ENCODE measurements around the gene CIB4.
A peak's percentile ranks its signal among the peaks of the same experiment; 100 is the strongest.

The CIB4 gene

GRCh38 chr2:26640781-26641564, at the start of gene CIB4:
Gene CIB4, minus strand, starts transcription at chr2:26641366. Its CDS starts 52 bp downstream, at chr2:26641314.
- peak; percentile 58 for DNase-seq

GRCh38 chr2:26687801-26688200, 46.6 kb upstream of the CIB4 start:
- no peak for DNase-seq

GRCh38 chr2:26687328-26687727, 46.2 kb upstream of the CIB4 start:
- no peak for DNase-seq

- DNase-seq: no peak
Measured at GRCh38 chr2:26685989-26686839, 45.0 kb upstream of the CIB4 start.

- DNase-seq: no peak
Measured at GRCh38 chr2:26685341-26685740, 44.2 kb upstream of the CIB4 start.

GRCh38 chr2:26683583-26683982, 42.4 kb upstream of the CIB4 start:
- peak; percentile 31 for DNase-seq

- DNase-seq: peak; percentile 81
Measured at GRCh38 chr2:26682155-26682554, 41.0 kb upstream of the CIB4 start.

GRCh38 chr2:26681656-26682055, 40.5 kb upstream of the CIB4 start:
- DNase-seq: peak; percentile 51

GRCh38 chr2:26679867-26680266, 38.7 kb upstream of the CIB4 start:
- DNase-seq: peak; percentile 42

- no peak for DNase-seq
Measured at GRCh38 chr2:26678035-26678434, 36.9 kb upstream of the CIB4 start.

- peak; percentile 50 for DNase-seq
Measured at GRCh38 chr2:26675651-26676255, 34.6 kb upstream of the CIB4 start.

GRCh38 chr2:26674771-26675170, 33.6 kb upstream of the CIB4 start:
- peak; percentile 45 for DNase-seq

GRCh38 chr2:26674002-26674751, 33.0 kb upstream of the CIB4 start:
- DNase-seq: peak; percentile 35

GRCh38 chr2:26672818-26673393, 31.7 kb upstream of the CIB4 start:
- peak; percentile 16 for DNase-seq

- peak; percentile 47 for DNase-seq
Measured at GRCh38 chr2:26672112-26672817, 31.1 kb upstream of the CIB4 start.

- DNase-seq: peak; percentile 8
Measured at GRCh38 chr2:26671691-26672090, 30.5 kb upstream of the CIB4 start.

GRCh38 chr2:26670931-26671460, 29.8 kb upstream of the CIB4 start:
- DNase-seq: peak; percentile 36

- DNase-seq: peak; percentile 46
Measured at GRCh38 chr2:26670171-26670570, 29.0 kb upstream of the CIB4 start.

- DNase-seq: peak; percentile 31
Measured at GRCh38 chr2:26668856-26669750, 27.9 kb upstream of the CIB4 start.

GRCh38 chr2:26668041-26668440, 26.9 kb upstream of the CIB4 start:
- DNase-seq: peak; percentile 29

Measured in islet precursor cell (in vitro differentiated cells).